HuH-7.5 (cell line): Measurements from ENCODE around the gene SLC9A7.
"Not testable (repeated sequence)": the region's sequence is repeated elsewhere in the genome, so short reads cannot be mapped to it uniquely, and the experiment has no call there.

Source experiments
- DNase-seq: peaks from one replicate; pipeline ENCODE4 v3.0.0; 2011; ENCODE audit warnings: low spot score

SLC9A7 gene

DNA sequence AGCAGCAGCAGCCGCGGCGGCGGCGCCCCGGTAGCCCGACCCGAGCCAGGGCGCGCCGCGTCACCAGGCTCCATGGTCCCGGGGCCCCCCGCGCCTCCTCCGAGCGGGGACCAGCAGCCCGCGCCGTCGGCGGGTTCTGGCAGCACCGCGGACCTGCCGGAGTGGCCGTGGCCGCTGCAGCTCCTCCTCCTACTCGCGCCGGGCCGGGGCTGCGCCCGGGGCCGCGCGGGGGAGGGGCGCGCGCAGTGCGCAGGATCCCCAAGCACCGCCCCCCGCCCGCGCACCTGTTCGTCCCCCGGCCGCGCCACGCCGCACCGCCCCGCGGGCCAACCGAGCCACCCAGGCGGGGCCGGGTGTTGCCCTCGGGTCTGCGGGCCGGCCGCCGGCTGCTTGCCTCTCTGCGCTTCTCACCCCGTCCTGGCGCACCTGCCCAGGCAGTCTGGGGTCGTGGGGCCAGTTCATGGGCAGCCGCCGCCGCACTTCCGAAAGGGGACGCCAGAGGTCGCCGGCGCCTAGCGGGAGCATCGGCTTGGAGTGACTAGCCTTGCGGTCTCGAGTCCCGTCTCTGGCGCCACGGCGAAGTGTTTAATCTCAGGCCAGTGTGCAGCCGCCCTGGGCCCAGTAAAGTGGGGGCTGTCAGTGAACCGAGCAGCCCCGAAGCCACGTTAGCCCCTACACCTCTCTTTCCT is at the start of gene SLC9A7:
TSS of gene SLC9A7 (minus strand) at position 163 of the 689 bp plus-strand sequence. CDS start at position 74, 89 bp downstream.
- peak; percentile 28 for DNase-seq

GRCh38 chrX:46805270-46805669 is 46.4 kb upstream of the SLC9A7 start:
- no peak for DNase-seq

GRCh38 chrX:46803140-46803539 is 44.2 kb upstream of the SLC9A7 start:
- DNase-seq = no peak

GRCh38 chrX:46796574-46797191 is 37.8 kb upstream of the SLC9A7 start:
- no peak for DNase-seq

DNA sequence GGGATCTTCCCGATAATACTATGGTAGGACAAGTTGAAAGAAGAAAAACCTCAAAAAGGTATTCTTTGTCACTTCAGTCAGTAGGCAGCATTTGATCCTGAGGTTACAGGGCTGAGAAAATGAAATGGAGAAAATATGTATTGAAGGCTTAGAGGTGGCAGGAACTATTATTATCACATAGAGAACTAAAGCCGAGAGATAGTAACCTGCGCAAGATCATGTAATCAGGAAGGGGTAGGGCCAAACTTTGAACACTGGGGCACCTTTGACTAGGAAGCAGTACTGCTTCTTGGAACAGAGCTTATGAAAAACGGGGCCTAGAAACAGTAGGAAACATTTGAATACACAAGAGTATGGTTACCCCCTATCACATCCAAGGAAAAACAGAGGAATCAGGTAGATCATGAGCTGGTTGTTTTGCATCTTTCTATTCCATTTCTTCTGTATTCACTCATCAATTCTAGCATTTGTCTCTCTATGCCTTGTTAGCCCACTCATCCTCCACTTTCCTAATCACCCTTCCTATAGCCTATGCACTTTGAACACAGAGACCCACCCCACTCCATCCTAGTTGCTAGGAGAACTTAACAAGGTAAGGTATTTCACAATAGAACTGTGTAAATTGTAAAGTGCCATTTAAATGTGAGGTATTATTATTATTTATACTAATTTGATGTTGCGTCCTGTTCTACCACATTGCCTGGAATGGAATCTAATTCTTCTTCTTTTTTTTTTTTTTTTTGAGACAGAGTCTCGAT is 34.6 kb upstream of the SLC9A7 start:
- DNase-seq = no peak

DNA sequence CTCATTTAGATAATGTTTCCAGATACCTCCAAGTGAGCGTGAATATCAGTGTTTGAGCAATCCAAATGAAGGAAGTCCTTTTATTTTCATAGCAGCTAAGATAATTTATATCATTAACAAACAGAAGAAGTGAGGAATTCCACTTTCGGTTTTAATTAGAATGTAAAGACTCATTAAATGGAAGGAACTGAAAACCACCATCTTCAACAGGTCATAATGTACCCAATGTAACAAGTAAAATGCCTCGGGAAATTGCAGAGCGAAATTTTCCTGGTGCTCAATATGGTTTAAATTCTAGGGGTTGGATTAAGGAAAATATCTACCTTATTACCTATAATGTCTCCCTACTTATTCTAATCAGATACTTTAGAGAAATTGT is 33.9 kb upstream of the SLC9A7 start:
- no peak for DNase-seq

- no peak for DNase-seq
Measured at GRCh38 chrX:46791927-46792809, 33.2 kb upstream of the SLC9A7 start.

DNA sequence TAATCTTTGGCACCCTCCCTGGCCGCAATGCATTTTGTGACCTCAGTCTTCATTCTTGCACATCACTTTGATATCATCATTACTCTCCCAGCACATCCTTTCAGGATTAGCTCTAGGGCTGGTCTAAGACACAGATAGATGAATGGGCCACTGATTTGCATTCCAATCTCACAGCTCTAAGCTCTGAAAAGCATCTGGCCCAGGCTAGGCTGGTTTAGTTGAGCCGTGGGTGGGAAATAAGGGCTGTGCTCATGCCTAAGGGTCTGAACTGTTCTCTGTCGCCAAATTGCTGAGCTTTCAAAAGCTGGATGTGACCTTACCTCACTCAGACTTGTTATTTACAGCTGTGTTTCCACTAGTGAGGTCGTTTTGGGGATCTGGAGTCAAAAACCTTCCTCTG is 30.0 kb upstream of the SLC9A7 start:
- DNase-seq = no peak

DNA sequence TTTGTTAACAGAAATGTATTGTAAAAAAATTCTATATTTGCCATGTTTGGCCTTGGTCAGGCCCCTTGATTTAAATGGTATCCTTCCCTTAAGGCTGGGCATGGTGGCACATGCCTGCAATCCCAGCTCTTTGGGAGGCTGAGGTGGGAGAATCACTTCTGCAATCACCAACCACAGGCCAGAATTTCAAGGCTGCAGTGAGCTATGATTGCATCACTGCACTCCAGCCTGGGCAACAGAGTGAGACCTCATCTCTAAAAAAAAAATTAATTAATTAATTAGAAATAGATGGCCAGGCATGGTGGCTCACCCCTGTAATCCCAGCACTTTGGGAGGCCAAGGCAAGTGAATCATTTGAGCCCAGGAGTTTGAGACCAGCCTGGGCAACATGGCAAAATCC is 25.5 kb upstream of the SLC9A7 start:
- not testable (repeated sequence) for DNase-seq

GRCh38 chrX:46782034-46782433 is 23.1 kb upstream of the SLC9A7 start:
- DNase-seq = no peak

DNA sequence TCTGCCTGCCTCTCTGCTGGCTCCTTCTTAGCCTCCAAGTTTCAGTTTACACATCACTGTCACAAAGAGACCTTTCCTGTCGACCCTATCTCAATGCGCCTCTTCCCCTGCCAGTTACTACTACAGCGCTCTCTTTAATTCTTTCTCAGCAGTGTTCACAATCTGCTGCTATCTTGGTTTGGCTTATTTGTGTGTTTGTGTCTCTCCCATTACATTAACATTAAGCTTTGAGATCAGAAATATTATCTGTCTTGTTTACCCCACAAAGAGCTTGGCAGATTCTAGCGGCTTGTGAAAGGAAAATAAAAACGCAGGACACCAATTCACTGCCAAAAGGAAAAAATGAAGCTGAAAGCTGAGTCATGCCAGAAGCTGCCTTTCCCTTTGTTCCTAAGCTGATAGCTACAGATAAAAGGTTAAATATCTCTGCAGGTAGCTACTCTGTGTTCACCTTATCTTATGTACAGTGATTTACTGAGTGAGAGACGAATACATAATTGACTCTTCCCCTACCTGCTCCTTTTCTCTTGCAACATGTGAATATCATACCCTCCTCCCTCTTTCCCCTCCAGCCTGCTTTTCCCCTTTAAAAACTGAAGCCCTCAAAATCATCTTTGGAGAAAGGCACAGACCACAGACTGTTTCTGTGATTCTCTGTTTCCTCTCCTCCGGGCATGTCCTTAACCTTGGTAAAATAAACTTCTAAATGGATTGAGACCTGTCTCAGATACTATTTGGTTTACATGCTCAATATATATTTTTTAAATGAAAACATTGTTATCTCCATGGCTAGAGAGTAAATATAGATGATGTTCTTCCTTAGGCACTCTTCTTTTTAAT is 19.3 kb upstream of the SLC9A7 start:
- no peak for DNase-seq

- DNase-seq = no peak
Measured at GRCh38 chrX:46770817-46771163, 11.9 kb upstream of the SLC9A7 start.

GRCh38 chrX:46770000-46770816 is 11.3 kb upstream of the SLC9A7 start:
- no peak for DNase-seq

DNA sequence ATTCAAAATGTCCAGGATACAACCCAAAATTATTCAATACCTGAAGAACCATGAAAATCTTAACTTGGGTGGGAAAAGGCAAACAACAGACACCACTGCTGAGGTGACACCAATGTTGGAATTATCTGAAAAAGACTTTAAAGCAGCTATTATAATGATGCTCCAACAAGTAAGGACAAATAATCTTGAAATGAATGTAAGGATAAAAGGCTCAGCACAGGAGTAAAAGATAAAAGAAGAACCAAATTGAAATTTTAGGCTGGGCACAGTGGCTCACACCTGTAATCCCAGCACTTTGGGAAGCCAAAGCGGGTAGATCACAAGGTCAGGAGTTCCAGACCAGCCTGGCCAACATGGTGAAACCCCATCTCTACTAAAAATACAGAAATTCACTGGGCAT is 4.0 kb upstream of the SLC9A7 start:
- DNase-seq = no peak

DNA sequence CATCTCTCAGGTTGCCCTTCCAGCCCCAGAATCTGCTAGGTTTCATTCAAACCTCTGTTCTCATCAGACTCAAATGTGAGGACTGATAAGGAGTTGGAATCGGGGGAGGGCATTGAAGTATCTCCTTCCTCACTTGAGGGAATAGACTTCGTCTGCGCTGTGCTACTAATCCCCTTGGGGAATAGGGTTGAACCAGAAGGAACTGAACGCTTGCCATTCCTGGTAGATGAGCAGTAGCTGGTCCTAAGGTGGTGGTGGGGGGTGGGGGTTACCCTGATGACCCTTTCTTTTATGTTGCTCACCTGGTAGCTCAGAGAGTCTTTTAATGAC is 692 bp upstream of the SLC9A7 start:
- DNase-seq = no peak

- no peak for DNase-seq
Measured at GRCh38 chrX:46758163-46758955, 559 bp downstream of the SLC9A7 start.

- DNase-seq = no peak
Measured at GRCh38 chrX:46757593-46757992, 1.3 kb downstream of the SLC9A7 start.

GRCh38 chrX:46757052-46757451 is 1.9 kb downstream of the SLC9A7 start:
- no peak for DNase-seq

GRCh38 chrX:46755671-46756070 is 3.2 kb downstream of the SLC9A7 start:
- DNase-seq = no peak

DNA sequence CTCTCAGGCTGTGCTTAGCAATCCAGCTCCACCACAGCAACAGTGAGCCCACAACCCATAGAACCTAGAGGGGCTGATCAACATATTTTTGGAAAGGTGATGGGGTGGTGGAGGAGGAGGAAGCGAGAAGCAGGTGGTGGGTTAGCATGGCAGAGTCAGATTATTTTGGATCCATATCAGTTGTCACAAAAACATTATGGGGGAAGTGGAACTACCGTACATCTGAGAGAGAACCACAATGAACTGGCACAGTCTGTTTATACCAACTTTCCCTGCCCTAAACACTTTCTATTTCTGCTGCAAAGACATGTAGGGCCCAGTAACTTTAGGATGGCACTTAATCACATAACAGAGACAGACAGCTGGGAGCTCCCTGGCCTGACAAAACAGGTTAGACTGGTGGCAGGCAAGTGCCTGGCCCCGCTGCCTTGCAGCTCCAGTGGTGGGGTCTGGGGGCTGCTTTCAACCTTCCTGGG is 4.3 kb downstream of the SLC9A7 start:
- no peak for DNase-seq
